Epithelial cell of prostate (primary cell): ENCODE measurements around the gene POU6F2.

ENCODE experiments used
- DNase-seq: peaks from one replicate; pipeline ENCODE4 v3.0.0-alpha.2; 2011; ENCODE audit warnings: low read depth, low spot score
- H3K27ac ChIP-seq: fragments of 450-650 bp; 2 replicates; pipeline ENCODE4 v1.5.1; 2017; ENCODE audit warnings: mild to moderate bottlenecking

Gene POU6F2

DNA sequence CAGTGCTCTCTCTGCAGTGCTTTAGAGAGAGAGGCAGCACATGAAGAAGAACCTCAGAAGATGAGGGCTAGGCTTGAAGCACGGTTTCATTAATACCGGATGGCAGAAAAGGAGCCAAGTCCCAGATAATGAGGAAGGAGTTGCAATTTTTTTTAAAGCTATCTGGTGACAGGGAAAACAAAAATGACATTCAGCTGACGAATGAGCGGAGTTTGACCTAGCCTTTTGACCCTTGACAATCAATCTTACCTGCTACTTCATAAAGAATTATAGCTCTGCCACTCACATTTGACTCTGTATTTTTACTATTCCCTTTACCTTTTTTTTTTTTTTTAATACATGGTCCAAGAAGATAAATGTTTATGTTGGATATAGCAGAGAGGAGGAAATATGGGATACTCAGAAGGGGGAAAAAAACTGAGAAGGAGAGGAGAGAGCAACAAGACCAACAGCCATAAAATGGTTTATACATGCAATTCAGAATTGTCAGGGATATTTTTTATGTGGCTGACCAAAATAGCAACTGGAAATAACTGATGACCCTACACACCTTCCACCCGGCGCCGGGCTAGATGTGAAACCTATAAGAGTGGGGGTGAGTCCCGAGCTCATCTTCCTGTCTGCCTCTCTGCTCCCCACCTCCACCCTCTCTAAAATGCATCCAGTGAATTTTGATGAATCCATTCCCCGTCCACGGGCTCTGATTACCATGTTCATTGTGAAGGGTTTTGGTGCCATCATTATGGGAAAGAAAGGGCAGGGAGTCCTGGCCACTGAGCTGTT lies 314.1 kb downstream of the POU6F2 start:
- DNase-seq, result no peak
- H3K27ac ChIP-seq, result no peak overlapping the region

DNA sequence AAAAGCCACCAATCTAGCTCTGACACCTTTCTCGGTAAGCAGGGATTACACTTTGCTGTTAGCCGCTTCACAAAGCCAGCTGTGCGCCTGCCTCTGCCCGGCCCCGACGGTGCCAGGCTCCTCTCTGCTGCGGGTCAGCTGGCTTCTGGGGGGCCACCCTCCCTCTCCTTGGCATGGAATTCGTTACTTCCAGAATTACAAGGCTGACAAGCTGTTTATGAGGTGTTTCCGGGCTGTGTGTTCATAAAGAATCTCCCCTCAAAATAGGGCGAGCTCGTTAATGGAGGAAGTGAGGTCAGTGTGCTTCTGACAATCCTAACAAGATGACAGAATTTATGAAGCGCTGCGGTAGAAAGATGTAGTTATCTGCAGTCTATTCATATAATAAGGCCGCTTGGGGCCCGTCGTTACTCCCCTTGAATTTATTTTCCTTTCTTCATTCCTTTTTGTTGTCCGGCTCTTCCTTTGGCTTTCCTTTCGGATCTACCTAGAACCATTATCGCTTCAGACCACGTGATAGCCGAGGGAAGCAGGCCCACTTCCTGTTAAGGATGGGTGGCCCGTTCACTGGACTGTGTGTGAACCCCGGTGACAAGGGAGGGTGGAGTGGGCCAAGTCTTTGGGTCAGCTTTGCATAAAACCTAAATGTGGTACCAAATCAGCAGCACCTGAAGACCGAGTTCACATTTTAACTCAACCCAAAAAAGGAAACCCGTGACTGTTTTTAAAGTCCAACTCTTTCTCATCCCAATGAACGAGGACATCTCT lies 315.5 kb downstream of the POU6F2 start:
- H3K27ac ChIP-seq, result no peak overlapping the region
- no peak for DNase-seq

- H3K27ac ChIP-seq, result no peak overlapping the region
- DNase-seq, result no peak
Observed at GRCh38 chr7:39294022-39294421, 316.3 kb downstream of the POU6F2 start.

- DNase-seq, result no peak
Observed at GRCh38 chr7:39295796-39296195, 318.1 kb downstream of the POU6F2 start.

DNA sequence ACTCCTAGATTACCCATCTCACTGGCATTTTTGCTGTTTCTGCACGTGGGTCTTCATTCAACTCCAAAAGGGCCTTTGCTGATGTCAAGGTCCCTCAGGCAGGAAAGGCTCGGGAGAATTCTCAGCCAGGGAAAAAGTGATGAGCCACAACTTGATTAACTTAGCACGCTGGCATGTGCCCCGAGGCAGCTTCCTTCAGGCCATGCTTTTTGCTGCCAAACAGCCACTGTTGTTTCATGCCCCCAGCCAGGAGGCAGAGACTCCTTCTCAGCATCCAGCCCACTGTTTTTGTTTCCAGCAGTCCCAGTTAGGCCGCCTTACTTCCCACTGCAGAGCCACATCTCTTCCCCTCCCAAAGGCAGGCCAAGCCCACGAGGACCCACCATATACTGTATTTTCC lies 322.0 kb downstream of the POU6F2 start:
- H3K27ac ChIP-seq, result no peak overlapping the region
- no peak for DNase-seq

More at GRCh38 chr7:39295796-39296195, 318.1 kb downstream of the POU6F2 start:
- H3K27ac ChIP-seq, result no peak overlapping the region

GRCh38 chr7:39300276-39300675 lies 322.6 kb downstream of the POU6F2 start:
- no peak overlapping the region for H3K27ac ChIP-seq
- DNase-seq, result no peak

GRCh38 chr7:39301543-39301942 lies 323.8 kb downstream of the POU6F2 start:
- no peak for DNase-seq

DNA sequence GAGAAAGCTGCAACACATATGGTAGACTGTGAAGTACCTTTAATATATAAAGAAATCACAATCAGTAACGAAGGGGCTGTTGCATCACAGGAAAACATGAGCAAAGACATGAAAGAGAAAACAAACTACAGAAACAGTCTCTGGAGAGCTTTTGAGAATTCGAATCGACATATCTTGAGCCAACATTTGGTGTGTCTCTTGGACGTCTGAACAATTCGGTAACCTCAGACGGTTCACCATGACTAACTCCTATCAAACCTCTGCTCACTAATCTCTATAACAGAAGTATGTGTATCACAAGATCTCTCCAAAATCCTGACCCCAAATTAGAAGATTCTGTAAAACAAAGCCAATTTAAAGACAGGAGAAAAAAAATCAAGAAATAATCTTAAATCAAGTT lies 326.5 kb downstream of the POU6F2 start:
- H3K27ac ChIP-seq, result no peak overlapping the region
- no peak for DNase-seq

More at GRCh38 chr7:39301543-39301942, 323.8 kb downstream of the POU6F2 start:
- H3K27ac ChIP-seq, result no peak overlapping the region

- no peak for DNase-seq
- no peak overlapping the region for H3K27ac ChIP-seq
Observed at GRCh38 chr7:39304668-39305405, 327.1 kb downstream of the POU6F2 start.

DNA sequence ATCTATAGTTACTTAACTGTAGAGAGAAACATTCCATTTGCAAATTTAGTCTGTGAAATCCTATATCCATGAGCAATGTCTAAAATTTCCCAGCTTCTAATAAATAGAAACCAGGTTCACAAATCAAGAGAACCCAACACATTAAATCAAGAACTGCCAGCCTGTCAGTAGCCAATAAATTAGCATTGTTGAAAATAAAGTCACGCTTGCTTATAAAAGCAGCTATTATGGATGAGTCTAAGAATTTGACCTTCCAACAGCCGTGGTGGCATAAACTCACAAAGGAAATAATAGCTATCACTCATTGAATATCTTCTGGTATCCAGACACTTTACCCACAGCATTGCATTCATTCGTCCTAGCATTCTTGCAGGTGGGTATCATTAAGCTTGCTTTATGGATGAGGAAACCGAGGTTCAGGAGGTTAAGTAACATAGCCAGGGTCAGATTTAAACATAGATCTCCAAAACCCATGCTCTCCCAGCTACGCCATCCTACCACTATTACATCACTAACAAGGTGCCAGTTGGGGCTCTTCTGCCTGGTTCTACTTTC lies 328.4 kb downstream of the POU6F2 start:
- H3K27ac ChIP-seq, result no peak overlapping the region
- DNase-seq, result no peak

DNA sequence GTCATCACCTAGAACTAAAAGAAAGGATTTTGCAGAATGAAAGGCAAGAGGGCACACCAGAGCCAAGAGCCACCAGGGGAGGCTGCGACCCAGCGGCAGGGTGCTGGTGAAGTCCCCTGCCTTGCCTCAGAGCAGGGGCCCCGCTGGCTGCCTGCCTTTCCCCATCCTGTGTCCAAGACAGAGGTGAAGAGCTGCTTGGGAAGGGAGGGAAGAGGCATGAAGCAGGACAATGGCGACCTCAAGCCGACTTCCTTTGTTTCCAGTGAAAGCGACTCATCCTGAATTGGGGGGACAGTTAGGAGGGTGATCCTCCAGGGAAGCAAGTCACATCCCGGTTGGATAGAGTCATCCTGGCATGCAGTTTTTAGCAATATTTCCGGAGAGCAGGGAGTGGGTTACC lies 333.0 kb downstream of the POU6F2 start:
- no peak for DNase-seq
- H3K27ac ChIP-seq, result no peak overlapping the region

DNA sequence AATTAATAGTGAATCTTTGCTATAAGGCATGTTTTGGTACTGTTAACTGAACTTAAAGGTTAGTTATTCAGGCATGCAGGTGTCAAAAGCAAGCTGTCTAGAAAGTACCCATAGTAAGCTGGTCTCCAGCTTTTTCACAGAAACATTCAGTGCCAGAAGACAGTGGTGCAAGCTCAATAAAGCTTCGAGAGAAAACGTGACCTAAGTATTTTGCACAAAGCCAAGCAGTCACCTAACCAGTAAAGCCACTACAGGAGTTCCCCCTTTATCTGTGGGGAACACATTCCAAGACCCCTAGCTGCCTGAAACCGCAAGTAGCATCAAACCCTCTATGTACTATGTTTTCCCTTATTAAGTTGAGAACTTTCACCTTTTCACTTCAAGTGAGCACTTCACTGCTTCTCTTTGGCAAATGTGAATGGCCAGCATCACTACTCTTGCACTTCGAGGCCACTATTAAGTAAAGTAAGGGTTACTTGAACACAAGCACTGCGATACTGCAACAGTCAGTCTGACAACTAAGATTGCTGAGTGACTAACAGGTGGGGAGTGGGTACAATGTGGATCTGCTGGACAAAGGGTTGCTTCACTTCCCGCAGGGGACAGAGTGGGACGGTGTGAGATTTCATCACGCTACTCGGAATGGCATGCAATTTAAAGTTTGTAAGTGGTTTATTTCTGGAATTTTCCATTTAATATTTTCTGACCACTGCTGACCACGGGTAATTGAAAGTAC lies 334.7 kb downstream of the POU6F2 start:
- DNase-seq, result no peak
- no peak overlapping the region for H3K27ac ChIP-seq

- no peak overlapping the region for H3K27ac ChIP-seq
- no peak for DNase-seq
Observed at GRCh38 chr7:39313376-39313775, 335.7 kb downstream of the POU6F2 start.

DNA sequence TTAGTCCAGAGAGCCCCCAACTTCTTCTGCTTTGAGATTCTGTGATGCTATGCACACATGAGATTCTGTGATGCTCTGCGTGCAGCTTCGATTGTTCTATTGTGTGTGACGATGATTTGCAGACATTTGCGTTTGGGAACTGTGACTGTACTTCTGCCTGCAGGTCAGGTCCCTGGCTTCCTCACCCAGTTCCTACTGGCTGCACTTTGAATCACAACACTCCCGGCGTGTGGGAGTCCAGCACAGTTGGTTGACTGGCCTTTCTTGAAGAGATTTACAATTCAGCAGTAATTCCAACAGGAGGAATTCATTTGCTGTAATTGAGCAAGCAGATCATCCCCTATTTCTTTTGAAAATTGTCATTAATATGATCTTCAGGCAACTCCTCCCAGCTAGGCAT lies 336.3 kb downstream of the POU6F2 start:
- no peak for DNase-seq
- H3K27ac ChIP-seq, result no peak overlapping the region

DNA sequence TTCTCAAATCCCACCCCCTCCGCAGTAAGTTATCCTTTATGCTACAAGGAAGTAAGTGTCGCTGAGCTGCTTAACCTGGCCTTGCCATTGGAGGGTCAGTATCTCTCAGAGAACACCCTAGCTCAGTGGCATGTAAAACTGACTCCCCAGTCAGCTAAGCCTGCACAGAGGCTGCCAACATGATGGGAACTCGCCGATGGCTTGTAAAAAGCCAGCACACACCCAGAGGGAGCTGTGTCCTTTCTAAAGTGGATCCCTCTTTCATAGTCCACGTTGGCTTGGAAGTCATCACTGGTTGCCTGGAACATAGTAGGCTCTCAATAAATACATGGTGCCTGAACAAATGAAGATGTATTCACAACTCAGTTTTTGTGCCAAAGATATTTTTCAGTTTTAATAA lies 339.4 kb downstream of the POU6F2 start:
- DNase-seq, result no peak
- no peak overlapping the region for H3K27ac ChIP-seq

DNA sequence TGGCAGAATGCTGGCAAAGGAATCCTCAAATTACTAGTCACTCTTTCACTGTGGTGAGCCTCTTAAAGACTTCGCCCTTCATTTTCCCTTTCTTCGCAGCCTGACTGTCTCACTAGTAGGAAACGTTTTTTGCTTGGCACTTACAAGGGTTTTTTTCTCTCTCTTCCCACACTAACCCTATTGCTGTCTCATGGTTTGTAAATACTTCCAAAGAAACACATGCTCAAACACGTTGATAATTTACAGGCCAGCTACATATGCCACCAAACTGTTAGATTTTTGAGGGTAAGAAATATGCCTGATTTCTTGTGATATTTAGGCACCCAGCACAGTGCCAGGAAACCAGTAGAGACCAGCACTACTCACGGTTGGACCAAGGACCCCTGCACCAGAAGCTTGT lies 340.2 kb downstream of the POU6F2 start:
- H3K27ac ChIP-seq, result no peak overlapping the region
- DNase-seq, result no peak

DNA sequence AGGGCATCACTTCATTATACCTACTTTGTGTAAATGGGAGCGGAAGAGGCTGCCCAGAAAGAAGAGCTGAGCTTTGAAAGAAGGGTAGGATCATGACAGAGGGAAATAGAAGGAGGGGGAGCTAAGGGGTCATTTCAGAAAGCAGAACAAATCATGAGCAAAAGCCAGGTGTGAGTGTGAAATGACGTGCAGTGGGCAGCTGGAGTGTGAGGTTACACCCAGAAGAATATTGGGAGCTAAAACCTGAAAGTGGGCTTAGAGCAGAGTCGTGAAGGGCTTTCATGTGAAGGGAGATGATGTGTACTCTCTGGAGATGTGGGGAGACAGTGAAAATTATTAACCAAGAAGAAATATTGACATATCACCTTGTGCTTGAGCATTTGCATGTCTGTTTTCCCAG lies 343.5 kb downstream of the POU6F2 start:
- H3K27ac ChIP-seq, result no peak overlapping the region
- no peak for DNase-seq

- H3K27ac ChIP-seq, result no peak overlapping the region
- DNase-seq, result no peak
Observed at GRCh38 chr7:39321909-39322498, 344.3 kb downstream of the POU6F2 start.

- no peak for DNase-seq
- H3K27ac ChIP-seq, result no peak overlapping the region
Observed at GRCh38 chr7:39324139-39324760, 346.5 kb downstream of the POU6F2 start.
